HG02759 (cell line): Measurements from ENCODE around the gene FLNB.
A peak's percentile ranks its signal among the peaks of the same experiment; 100 is the strongest.

ENCODE experiments used
- ATAC-seq: cut with Tn5 transposase; IDR thresholded peaks from one replicate; pipeline ENCODE4 v1.9.1; 2021; ENCODE audit warnings: mild to moderate bottlenecking, moderate library complexity; ENCODE audit not compliant: unreplicated experiment

Gene FLNB

GRCh38 chr3:58072763-58073130 lies 64.5 kb downstream of the FLNB start:
- ATAC-seq = no peak

- peak; percentile 23 for ATAC-seq
These were observed 65.3 kb downstream of the FLNB start for GRCh38 chr3:58073301-58074108.

- peak; percentile 57 for ATAC-seq
These were observed 66.0 kb downstream of the FLNB start for GRCh38 chr3:58074116-58074715.

- ATAC-seq = no peak
These were observed 66.8 kb downstream of the FLNB start for GRCh38 chr3:58074997-58075396.

- no peak for ATAC-seq
These were observed 69.5 kb downstream of the FLNB start for GRCh38 chr3:58077596-58078285.

- ATAC-seq = no peak
These were observed 70.4 kb downstream of the FLNB start for GRCh38 chr3:58078610-58079009.

GRCh38 chr3:58079773-58080172 lies 71.6 kb downstream of the FLNB start:
- no peak for ATAC-seq

- no peak for ATAC-seq
These were observed 73.8 kb downstream of the FLNB start for GRCh38 chr3:58082047-58082446.

- no peak for ATAC-seq
These were observed 75.9 kb downstream of the FLNB start for GRCh38 chr3:58084166-58084565.

- no peak for ATAC-seq
These were observed 76.7 kb downstream of the FLNB start for GRCh38 chr3:58084788-58085543.

- ATAC-seq = no peak
These were observed 77.4 kb downstream of the FLNB start for GRCh38 chr3:58085616-58086015.

GRCh38 chr3:58088501-58088900 lies 80.3 kb downstream of the FLNB start:
- no peak for ATAC-seq

GRCh38 chr3:58090351-58090750 lies 82.1 kb downstream of the FLNB start:
- no peak for ATAC-seq

GRCh38 chr3:58092521-58092920 lies 84.3 kb downstream of the FLNB start:
- no peak for ATAC-seq

- ATAC-seq = no peak
These were observed 85.5 kb downstream of the FLNB start for GRCh38 chr3:58093574-58094195.

- ATAC-seq = no peak
These were observed 86.4 kb downstream of the FLNB start for GRCh38 chr3:58094657-58095056.

- no peak for ATAC-seq
These were observed 87.4 kb downstream of the FLNB start for GRCh38 chr3:58095603-58096138.

GRCh38 chr3:58098531-58098930 lies 90.3 kb downstream of the FLNB start:
- ATAC-seq = no peak

GRCh38 chr3:58099865-58100264 lies 91.6 kb downstream of the FLNB start:
- ATAC-seq = no peak

- no peak for ATAC-seq
These were observed 93.5 kb downstream of the FLNB start for GRCh38 chr3:58101499-58102389.
